Midbrain (tissue), 1 donor: ENCODE measurements around the gene ZNRF2.
"Not testable (repeated sequence)": the region's sequence is repeated elsewhere in the genome, so short reads cannot be mapped to it uniquely, and the experiment has no call there.

Experiments used
- DNase-seq: peaks from one replicate; lab custom pipeline; 2025; lab: John Stamatoyannopoulos, UW

The ZNRF2 gene

GRCh38 chr7:30290317-30290716 is 5.9 kb downstream of the ZNRF2 start:
- not testable (repeated sequence) for DNase-seq

GRCh38 chr7:30292416-30293038 is 8.1 kb downstream of the ZNRF2 start:
- DNase-seq: not testable (repeated sequence)

GRCh38 chr7:30296304-30296703 is 11.9 kb downstream of the ZNRF2 start:
- not testable (repeated sequence) for DNase-seq

GRCh38 chr7:30297499-30297898 is 13.1 kb downstream of the ZNRF2 start:
- DNase-seq: not testable (repeated sequence)

GRCh38 chr7:30298409-30298808 is 14.0 kb downstream of the ZNRF2 start:
- DNase-seq: not testable (repeated sequence)

- DNase-seq: no peak
These were observed 17.4 kb downstream of the ZNRF2 start for GRCh38 chr7:30301751-30302150.

GRCh38 chr7:30302656-30303311 is 18.4 kb downstream of the ZNRF2 start:
- DNase-seq: no peak

GRCh38 chr7:30303312-30304039 is 19.1 kb downstream of the ZNRF2 start:
- no peak for DNase-seq

- DNase-seq: no peak
These were observed 19.9 kb downstream of the ZNRF2 start for GRCh38 chr7:30304177-30304884.

- no peak for DNase-seq
These were observed 22.6 kb downstream of the ZNRF2 start for GRCh38 chr7:30306976-30307375.

- no peak for DNase-seq
These were observed 24.0 kb downstream of the ZNRF2 start for GRCh38 chr7:30308389-30308788.

GRCh38 chr7:30309302-30309701 is 24.9 kb downstream of the ZNRF2 start:
- DNase-seq: no peak

- no peak for DNase-seq
These were observed 25.5 kb downstream of the ZNRF2 start for GRCh38 chr7:30309842-30310435.

- no peak for DNase-seq
These were observed 26.4 kb downstream of the ZNRF2 start for GRCh38 chr7:30310674-30311362.

GRCh38 chr7:30312178-30312577 is 27.8 kb downstream of the ZNRF2 start:
- no peak for DNase-seq

- no peak for DNase-seq
These were observed 29.0 kb downstream of the ZNRF2 start for GRCh38 chr7:30313348-30313747.

GRCh38 chr7:30313793-30314192 is 29.4 kb downstream of the ZNRF2 start:
- DNase-seq: no peak

GRCh38 chr7:30315589-30315988 is 31.2 kb downstream of the ZNRF2 start:
- DNase-seq: no peak

- DNase-seq: no peak
These were observed 36.0 kb downstream of the ZNRF2 start for GRCh38 chr7:30320392-30320791.

- DNase-seq: no peak
These were observed 36.9 kb downstream of the ZNRF2 start for GRCh38 chr7:30321089-30321881.

GRCh38 chr7:30321882-30322192 is 37.4 kb downstream of the ZNRF2 start:
- DNase-seq: no peak
